Measurements from ENCODE around the gene SDC4. TPM values are rescaled to one million over a fixed set of nuclear protein-coding genes. Genes with fewer than 3 reads are reported as not detected.

Gene SDC4
- total RNA-seq, 6 experiments from 2014 or later: 122 to 146 (median 135) TPM

DNA sequence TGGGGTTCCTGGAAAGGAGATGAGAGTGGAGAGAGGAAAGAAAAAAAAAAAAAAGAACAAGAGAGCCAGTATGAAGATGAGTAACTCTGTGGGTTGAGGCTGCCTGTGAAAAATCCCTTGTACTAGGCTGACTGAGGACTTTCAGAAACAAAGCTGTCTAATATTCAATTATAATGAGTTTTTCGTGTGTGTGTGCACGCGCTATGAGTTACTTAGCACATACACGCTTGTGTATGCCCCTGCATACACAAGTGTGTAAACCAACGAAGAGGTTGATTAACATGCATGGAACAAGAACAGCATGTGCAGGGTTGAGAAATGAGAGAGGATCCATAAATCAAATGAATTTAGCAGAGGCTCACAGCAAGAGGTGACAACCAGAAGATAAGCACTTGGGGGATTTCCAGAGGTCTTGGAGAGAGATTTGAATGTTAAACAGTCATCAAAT is 46.4 kb downstream of the SDC4 start:
- Mint-ChIP-seq H3K36me3 (ENCODE audit: low read depth) (no peaks in the 10 kb centered on the region), H3K4me1 (ENCODE audit: low read depth) (peaks cover 8% of the 10 kb centered on the region), H3K27ac (no peak overlapping the region), H3K9me3 (no peaks in the 10 kb centered on the region; the same call in 1 of the 2 replicates), H3K4me3 (no peak overlapping the region), H3K27me3 (ENCODE audit: insufficient read depth) (peaks cover 32% of the 10 kb centered on the region)
- no peak for DNase-seq
- TF ChIP-seq, protein P1, sequence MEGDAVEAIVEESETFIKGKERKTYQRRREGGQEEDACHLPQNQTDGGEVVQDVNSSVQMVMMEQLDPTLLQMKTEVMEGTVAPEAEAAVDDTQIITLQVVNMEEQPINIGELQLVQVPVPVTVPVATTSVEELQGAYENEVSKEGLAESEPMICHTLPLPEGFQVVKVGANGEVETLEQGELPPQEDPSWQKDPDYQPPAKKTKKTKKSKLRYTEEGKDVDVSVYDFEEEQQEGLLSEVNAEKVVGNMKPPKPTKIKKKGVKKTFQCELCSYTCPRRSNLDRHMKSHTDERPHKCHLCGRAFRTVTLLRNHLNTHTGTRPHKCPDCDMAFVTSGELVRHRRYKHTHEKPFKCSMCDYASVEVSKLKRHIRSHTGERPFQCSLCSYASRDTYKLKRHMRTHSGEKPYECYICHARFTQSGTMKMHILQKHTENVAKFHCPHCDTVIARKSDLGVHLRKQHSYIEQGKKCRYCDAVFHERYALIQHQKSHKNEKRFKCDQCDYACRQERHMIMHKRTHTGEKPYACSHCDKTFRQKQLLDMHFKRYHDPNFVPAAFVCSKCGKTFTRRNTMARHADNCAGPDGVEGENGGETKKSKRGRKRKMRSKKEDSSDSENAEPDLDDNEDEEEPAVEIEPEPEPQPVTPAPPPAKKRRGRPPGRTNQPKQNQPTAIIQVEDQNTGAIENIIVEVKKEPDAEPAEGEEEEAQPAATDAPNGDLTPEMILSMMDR (IDR thresholded peaks at IDR 0.05): no peak

DNA sequence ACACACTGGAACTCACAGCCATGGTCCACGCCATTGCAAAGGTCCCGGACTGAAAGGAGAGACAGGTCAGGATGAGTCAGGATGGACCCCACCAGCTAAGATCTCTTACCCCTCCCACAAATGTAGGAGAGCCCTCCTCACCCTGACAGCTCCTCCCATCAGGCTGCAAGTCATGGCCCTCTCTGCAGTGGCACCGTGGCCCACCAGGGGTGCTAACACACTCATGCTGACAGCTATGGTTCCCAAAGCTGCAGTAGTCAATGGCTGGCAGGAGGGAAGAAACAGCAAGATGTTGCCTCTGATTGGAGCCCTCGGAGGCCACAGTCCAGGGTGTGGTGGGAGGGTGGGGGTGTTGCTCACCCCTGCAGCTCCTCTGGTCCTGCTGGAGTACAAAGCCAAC is 47.3 kb downstream of the SDC4 start:
- H3K27me3 Mint-ChIP-seq (ENCODE audit: insufficient read depth): peaks cover 32% of the 10 kb centered on the region
- no peak overlapping the region for H3K4me3 Mint-ChIP-seq
- H3K36me3 Mint-ChIP-seq (ENCODE audit: low read depth): no peaks in the 10 kb centered on the region
- H3K4me1 Mint-ChIP-seq (ENCODE audit: low read depth): peaks cover 8% of the 10 kb centered on the region
- no peak overlapping the region for H3K27ac Mint-ChIP-seq
- H3K9me3 Mint-ChIP-seq: no peaks in the 10 kb centered on the region; the same call in 1 of the 2 replicates
- TF ChIP-seq, protein P1 (IDR thresholded peaks at IDR 0.05): peak; percentile 63
- peak; percentile 32 for DNase-seq

DNA sequence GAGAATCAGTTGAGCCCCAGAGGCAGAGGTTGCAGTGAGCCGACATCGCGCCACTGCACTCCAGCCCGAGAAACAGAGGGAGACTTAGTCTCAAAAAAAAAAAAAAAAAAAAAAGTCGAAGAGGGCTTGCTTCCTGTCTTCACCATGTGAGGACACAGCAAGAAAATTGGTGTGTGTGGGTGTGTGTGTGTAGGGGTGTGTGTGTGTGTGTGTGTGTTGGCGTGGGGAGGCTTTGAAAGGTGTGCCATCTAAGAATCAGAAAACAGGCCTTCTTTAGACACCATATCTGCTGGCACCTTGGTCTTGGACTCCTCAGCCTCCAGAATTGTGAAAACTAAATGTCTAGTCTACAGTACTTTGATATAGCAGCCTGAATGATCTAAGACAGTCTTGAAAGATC is 48.4 kb downstream of the SDC4 start:
- TF ChIP-seq, protein P1 (IDR thresholded peaks at IDR 0.05): no peak
- peaks cover 22% of the 10 kb centered on the region for H3K27me3 Mint-ChIP-seq (ENCODE audit: insufficient read depth)
- H3K27ac Mint-ChIP-seq: no peak overlapping the region
- no peak for DNase-seq
- no peaks in the 10 kb centered on the region for H3K36me3 Mint-ChIP-seq (ENCODE audit: low read depth)
- no peaks in the 10 kb centered on the region; the same call in 1 of the 2 replicates for H3K9me3 Mint-ChIP-seq
- H3K4me3 Mint-ChIP-seq: no peak overlapping the region
- peaks cover 8% of the 10 kb centered on the region for H3K4me1 Mint-ChIP-seq (ENCODE audit: low read depth)

DNA sequence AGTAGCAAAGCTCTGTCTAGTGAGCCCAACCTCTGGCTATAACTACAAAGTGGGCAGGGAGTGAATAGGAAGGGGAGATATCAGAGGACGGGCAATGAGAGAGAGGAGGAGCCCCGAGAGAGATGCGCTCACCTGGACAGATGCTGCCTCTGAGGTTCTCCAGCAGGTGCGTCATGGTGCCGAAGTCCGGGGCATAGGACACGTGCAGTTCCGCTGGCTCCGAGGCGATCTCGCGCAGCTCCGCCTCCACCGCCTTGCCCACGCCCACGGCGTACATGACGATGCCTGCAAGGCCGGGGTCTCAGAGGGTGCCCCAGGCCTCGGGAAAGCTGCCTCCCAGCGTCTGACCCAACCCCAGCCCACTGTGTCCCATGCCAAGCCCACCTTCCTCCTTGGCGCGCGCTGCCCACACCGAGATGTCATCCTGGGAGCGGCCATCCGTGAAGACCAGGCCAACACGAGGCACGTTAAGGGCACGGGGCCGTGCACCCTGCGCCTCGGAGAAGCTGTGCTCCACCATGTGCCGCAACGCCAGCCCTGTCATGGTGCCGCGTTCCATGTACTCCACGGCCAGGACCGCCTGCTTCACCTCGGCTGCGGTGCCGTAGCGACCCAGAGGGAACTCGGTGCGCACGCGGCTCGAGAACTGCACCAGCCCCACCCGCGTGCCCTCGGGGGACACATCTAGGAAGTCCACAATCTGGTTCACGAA is 50.3 kb downstream of the SDC4 start:
- TF ChIP-seq, protein P1 (IDR thresholded peaks at IDR 0.05): no peak
- Mint-ChIP-seq H3K4me1 (ENCODE audit: low read depth) (no peaks in the 10 kb centered on the region), H3K27me3 (ENCODE audit: insufficient read depth) (peaks cover 18% of the 10 kb centered on the region), H3K27ac (no peak overlapping the region), H3K36me3 (ENCODE audit: low read depth) (no peaks in the 10 kb centered on the region), H3K4me3 (no peak overlapping the region), H3K9me3 (no peaks in the 10 kb centered on the region; the same call in 1 of the 2 replicates)
- no peak for DNase-seq

DNA sequence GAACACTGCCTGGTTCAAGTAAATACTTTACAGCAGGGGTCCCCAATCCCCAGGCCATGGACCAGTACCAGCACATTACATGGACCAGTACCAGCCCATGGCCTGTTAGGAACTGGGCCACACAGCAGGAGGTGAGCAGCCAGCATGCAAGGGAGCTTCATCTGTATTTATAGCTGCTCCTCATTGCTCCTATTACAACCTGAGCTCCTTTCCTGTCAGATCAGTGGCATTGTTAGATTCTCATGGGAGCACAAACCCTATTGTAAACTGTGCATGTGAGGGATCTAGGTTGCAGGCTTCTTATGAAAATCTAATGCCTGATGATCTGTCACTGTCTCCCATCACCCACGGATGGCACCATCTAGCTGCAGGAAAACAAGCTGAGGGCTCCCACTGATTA is 53.6 kb downstream of the SDC4 start:
- Mint-ChIP-seq H3K27me3 (ENCODE audit: insufficient read depth) (peaks cover 16% of the 10 kb centered on the region), H3K4me1 (ENCODE audit: low read depth) (0 out of 2 replicates have a peak, but pooled peaks cover 4% of the 10 kb centered on the region), H3K36me3 (ENCODE audit: low read depth) (no peaks in the 10 kb centered on the region), H3K27ac (no peak overlapping the region), H3K4me3 (no peak overlapping the region), H3K9me3 (no peaks in the 10 kb centered on the region; the same call in 1 of the 2 replicates)
- DNase-seq: no peak
- TF ChIP-seq, protein P1 (IDR thresholded peaks at IDR 0.05): no peak

Measured in HFFc6 (cell line).